NB4 (cell line): ENCODE data around the gene DENND1A.

Experiments used
- DNase-seq: peaks from one replicate; pipeline ENCODE4 v3.0.0; 2010; ENCODE audit warnings: low read depth
- H3K4me3 ChIP-seq: one replicate; pipeline ENCODE4 v1.5.1; 2011; ENCODE audit warnings: mild to moderate bottlenecking, low read depth, low read length, moderate library complexity
- CTCF ChIP-seq: IDR thresholded peaks from one replicate; pipeline ENCODE4 v1.5.1; 2012; ENCODE audit warnings: low read depth, low read length
- MAX ChIP-seq: IDR thresholded peaks from 2 replicates; pipeline ENCODE4 v1.6.1; 2011; ENCODE audit warnings: low read depth, low read length
- MYC ChIP-seq: IDR thresholded peaks from 2 replicates; pipeline ENCODE4 v1.6.1; 2011; ENCODE audit warnings: low read depth, low read length
- POLR2A ChIP-seq: IDR thresholded peaks from 2 replicates; pipeline ENCODE4 v1.6.1; 2011; ENCODE audit warnings: mild to moderate bottlenecking; ENCODE audit not compliant: insufficient read length; ENCODE audit errors: extremely low read depth

DENND1A gene

GRCh38 chr9:123678878-123679329 is 251.0 kb downstream of the DENND1A start:
- no peak overlapping the region for H3K4me3 ChIP-seq
- TF ChIP-seq POLR2A (no peak), CTCF (no peak), MAX (no peak), MYC (no peak)
- DNase-seq: no peak

- no peak for DNase-seq
- no peak overlapping the region for H3K4me3 ChIP-seq
- TF ChIP-seq MAX (no peak), MYC (no peak)
These were observed 251.7 kb downstream of the DENND1A start for GRCh38 chr9:123678038-123678877.

- no peak for DNase-seq
- H3K4me3 ChIP-seq: no peak overlapping the region
- no peak for TF ChIP-seq MAX
- TF ChIP-seq CTCF: no peak
- no peak for TF ChIP-seq POLR2A
- TF ChIP-seq MYC: no peak
These were observed 253.1 kb downstream of the DENND1A start for GRCh38 chr9:123676869-123677268.

- DNase-seq: no peak
- H3K4me3 ChIP-seq: no peak overlapping the region
- TF ChIP-seq POLR2A (no peak), MYC (no peak), CTCF (no peak), MAX (no peak)
These were observed 260.6 kb downstream of the DENND1A start for GRCh38 chr9:123669346-123669745.

- no peak for DNase-seq
- TF ChIP-seq CTCF: no peak
- TF ChIP-seq POLR2A: no peak
- TF ChIP-seq MAX: no peak
- TF ChIP-seq MYC: no peak
- no peak overlapping the region for H3K4me3 ChIP-seq
These were observed 266.4 kb downstream of the DENND1A start for GRCh38 chr9:123663529-123663928.

GRCh38 chr9:123662057-123662776 is 267.7 kb downstream of the DENND1A start:
- TF ChIP-seq MAX (no peak), POLR2A (no peak), CTCF (no peak), MYC (no peak)
- DNase-seq: no peak
- no peak overlapping the region for H3K4me3 ChIP-seq
